ENCODE measurements around the gene ETV5.

ETV5 gene

DNA sequence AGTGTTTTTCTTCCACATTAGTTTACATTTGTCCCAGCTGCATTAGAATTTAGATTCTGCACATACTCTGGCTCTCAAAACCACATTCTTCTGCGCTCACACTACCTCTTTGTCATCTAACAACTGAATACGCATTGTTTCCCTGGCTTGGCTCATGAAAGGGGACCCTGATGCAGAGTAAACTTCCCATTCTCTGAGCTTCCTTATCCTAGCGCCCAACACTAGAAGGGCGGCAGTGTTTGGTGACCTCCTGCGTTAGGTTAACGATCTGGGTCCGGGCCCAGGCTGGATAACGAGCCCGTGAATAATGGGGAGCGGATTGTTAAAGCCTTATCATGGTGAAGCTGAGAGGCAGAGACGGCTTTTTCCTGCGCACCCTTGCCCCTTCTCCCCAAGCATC is 63.9 kb downstream of the ETV5 start (continued):
- no peak for TF ChIP-seq GLIS2 (tag by site-specific recombination; IDR thresholded peaks at IDR 0.05)
- no peak for TF ChIP-seq ZNF157 (tag by site-specific recombination; IDR thresholded peaks at IDR 0.05)
- no peak for TF ChIP-seq ZNF561 (tag by site-specific recombination; IDR thresholded peaks at IDR 0.05; ENCODE audit: borderline replicate concordance)
- TF ChIP-seq SCRT2 (tag by site-specific recombination; IDR thresholded peaks at IDR 0.05): no peak
- TF ChIP-seq ZIC2 (tag by site-specific recombination; IDR thresholded peaks at IDR 0.05): no peak
- no peak for TF ChIP-seq ZNF423 (tag by site-specific recombination; IDR thresholded peaks at IDR 0.05)
- TF ChIP-seq ZNF654 (tag by site-specific recombination; IDR thresholded peaks at IDR 0.05; ENCODE audit: low read depth): no peak

GRCh38 chr3:186044427-186044826 is 64.5 kb downstream of the ETV5 start:
- ChIA-PET POLR2A (no interaction called here), CTCF (interaction anchor here (0.6 kb wide), 1 partner anchor 101 kb away, joined by 3 read pairs; no protein-coding TSS in a partner anchor)
- no peak for TF ChIP-seq ZNF692 (tag by site-specific recombination; IDR thresholded peaks at IDR 0.05)
- TF ChIP-seq ZNF335 (tag by site-specific recombination; conservative IDR thresholded peaks at IDR 0.05): no peak
- TF ChIP-seq, protein P1, sequence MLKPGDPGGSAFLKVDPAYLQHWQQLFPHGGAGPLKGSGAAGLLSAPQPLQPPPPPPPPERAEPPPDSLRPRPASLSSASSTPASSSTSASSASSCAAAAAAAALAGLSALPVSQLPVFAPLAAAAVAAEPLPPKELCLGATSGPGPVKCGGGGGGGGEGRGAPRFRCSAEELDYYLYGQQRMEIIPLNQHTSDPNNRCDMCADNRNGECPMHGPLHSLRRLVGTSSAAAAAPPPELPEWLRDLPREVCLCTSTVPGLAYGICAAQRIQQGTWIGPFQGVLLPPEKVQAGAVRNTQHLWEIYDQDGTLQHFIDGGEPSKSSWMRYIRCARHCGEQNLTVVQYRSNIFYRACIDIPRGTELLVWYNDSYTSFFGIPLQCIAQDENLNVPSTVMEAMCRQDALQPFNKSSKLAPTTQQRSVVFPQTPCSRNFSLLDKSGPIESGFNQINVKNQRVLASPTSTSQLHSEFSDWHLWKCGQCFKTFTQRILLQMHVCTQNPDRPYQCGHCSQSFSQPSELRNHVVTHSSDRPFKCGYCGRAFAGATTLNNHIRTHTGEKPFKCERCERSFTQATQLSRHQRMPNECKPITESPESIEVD (tag by site-specific recombination; IDR thresholded peaks at IDR 0.05): no peak
- no peak for TF ChIP-seq ZNF350 (tag by site-specific recombination; IDR thresholded peaks at IDR 0.05)
- TF ChIP-seq ZNF133 (tag by site-specific recombination; IDR thresholded peaks at IDR 0.05): no peak
- TF ChIP-seq ZNF274 (IDR thresholded peaks at IDR 0.05; ENCODE audit: low read length): no peak
- TF ChIP-seq ZNF274 (tag by site-specific recombination; IDR thresholded peaks at IDR 0.05; ENCODE audit: borderline replicate concordance): no peak
- TF ChIP-seq KLF7 (tag by site-specific recombination; IDR thresholded peaks at IDR 0.05; ENCODE audit: borderline replicate concordance): no peak
- no peak for TF ChIP-seq ZBTB7A (tag by site-specific recombination; IDR thresholded peaks at IDR 0.05; ENCODE audit: low read depth)
- TF ChIP-seq, protein P2, sequence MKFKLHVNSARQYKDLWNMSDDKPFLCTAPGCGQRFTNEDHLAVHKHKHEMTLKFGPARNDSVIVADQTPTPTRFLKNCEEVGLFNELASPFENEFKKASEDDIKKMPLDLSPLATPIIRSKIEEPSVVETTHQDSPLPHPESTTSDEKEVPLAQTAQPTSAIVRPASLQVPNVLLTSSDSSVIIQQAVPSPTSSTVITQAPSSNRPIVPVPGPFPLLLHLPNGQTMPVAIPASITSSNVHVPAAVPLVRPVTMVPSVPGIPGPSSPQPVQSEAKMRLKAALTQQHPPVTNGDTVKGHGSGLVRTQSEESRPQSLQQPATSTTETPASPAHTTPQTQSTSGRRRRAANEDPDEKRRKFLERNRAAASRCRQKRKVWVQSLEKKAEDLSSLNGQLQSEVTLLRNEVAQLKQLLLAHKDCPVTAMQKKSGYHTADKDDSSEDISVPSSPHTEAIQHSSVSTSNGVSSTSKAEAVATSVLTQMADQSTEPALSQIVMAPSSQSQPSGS (tag by site-specific recombination; IDR thresholded peaks at IDR 0.05; ENCODE audit: low read depth): no peak
- TF ChIP-seq ZNF596 (tag by site-specific recombination; IDR thresholded peaks at IDR 0.05): no peak
- TF ChIP-seq ZSCAN30 (tag by site-specific recombination; IDR thresholded peaks at IDR 0.05): no peak
- TF ChIP-seq ZNF266 (tag by site-specific recombination; IDR thresholded peaks at IDR 0.05; ENCODE audit: low read depth): no peak
- no peak for TF ChIP-seq ZBTB44 (tag by site-specific recombination; IDR thresholded peaks at IDR 0.05)
- no peak for TF ChIP-seq ZNF529 (tag by site-specific recombination; IDR thresholded peaks at IDR 0.05; ENCODE audit: insufficient replicate concordance)
- no peak for TF ChIP-seq KLF8 (tag by site-specific recombination; IDR thresholded peaks at IDR 0.05)
- no peak for TF ChIP-seq ZNF645 (tag by site-specific recombination; IDR thresholded peaks at IDR 0.05)
- no peak for TF ChIP-seq ZNF629 (tag by site-specific recombination; IDR thresholded peaks at IDR 0.05)
- H3K27ac ChIP-seq (ENCODE audit: extremely low read depth, low read depth, low read length): no peak overlapping the region
- peaks cover 0 to 8% of the 10 kb centered on the region in 2 experiments; a peak in 1 of 3 replicates for H3K36me3 ChIP-seq (ENCODE audit: control insufficient read depth in 2 of 2, insufficient read depth in 1 of 2, low read length in 2 of 2)
- H3K4me3 ChIP-seq (ENCODE audit: low read depth, low read length): no peak overlapping the region
- no peaks in the 10 kb centered on the region for H3K9me3 ChIP-seq (ENCODE audit: control insufficient read depth, insufficient read depth, low read depth, low read length)
- no peaks in the 10 kb centered on the region for H3K4me1 ChIP-seq (ENCODE audit: control insufficient read depth, insufficient read depth, low read length)
